ENCODE results near the gene EHD2.
"Not testable (repeated sequence)": the region's sequence is repeated elsewhere in the genome, so short reads cannot be mapped to it uniquely, and the experiment has no call there.

EHD2 gene

DNA sequence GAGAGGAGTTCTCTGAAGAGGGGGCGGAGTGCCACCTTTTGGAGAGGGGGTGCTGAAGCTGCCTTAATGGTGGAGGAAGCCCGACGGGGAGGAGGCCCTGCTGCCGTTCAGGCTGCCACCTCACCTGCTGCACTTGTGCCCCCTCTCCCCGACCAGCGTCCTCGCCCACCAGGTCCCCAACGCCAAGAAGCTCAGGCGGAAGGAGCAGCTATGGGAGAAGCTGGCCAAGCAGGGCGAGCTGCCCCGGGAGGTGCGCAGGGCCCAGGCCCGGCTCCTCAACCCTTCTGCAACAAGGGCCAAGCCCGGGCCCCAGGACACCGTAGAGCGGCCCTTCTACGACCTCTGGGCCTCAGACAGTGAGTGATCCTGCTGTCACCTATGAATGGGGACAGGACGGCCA is 37.5 kb downstream of the EHD2 start:
- DNase-seq (ENCODE audit: low spot score): no peak

DNA sequence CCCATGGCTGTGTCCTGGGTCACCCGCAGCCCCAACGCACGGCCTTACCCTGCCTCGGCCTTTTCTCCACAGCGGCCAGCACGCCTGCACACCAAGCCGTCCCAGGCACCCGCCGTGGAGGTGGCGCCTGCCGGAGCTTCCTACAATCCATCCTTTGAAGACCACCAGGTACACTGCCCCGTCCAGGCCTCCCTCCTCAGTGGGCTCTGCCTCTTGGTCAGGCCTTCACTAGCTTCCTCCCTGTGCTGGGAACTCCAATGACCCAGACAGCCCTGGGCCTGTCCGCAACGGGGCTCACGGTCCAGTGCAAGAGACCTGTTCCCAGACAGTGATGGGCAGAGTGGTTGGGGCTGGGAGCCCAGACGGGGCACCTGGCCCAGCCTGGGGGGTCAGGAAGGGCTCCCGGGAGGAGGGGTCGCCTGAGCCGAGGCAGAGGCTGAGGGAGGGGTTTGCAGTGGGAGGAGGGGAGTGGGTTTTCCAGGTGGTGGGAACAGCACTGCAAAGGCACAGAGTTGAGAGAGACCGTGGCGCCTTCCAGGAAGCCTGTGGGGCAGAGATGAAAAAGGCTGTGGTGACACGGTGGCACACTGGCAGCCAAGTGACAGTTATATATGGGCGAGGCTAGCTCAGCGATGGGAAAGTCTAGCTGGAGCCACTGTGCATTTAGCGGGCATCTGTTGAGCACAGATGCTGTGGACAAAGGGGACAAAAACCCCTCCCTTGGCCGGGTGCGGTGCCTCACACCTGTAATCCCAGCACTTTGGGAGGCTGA is 39.4 kb downstream of the EHD2 start:
- DNase-seq (ENCODE audit: low spot score): no peak

DNA sequence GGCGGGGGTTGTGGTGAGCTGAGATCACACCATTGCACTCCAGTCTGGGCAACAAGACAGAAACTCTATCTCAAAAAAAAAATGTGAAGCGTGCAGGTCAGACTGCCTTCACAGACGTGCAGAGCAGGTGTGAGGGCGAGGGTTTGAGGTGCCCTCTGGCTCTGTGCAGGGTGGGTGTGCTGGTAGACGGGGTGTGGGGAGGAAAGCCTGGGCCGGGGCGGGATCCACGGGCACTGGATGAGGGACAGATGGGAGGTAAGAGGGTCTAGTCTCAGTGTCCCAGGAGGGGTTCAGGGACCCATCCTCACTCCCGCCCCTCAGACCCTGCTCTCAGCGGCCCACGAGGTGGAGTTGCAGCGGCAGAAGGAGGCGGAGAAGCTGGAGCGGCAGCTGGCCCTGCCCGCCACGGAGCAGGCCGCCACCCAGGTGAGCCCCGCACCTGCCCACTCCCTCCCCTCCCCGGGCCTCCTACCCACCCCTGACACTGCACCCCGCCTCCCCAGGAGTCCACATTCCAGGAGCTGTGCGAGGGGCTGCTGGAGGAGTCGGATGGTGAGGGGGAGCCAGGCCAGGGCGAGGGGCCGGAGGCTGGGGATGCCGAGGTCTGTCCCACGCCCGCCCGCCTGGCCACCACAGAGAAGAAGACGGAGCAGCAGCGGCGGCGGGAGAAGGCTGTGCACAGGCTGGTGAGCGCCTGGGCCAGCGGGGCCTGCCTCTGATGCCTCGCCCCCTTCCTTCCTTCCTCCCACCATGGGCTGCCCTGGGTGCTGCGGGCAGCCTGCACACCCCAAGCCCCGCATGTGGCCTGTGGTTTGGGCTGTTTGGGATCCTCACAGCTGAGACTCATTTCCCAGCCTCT is 41.2 kb downstream of the EHD2 start:
- no peak for DNase-seq (ENCODE audit: low spot score)

DNA sequence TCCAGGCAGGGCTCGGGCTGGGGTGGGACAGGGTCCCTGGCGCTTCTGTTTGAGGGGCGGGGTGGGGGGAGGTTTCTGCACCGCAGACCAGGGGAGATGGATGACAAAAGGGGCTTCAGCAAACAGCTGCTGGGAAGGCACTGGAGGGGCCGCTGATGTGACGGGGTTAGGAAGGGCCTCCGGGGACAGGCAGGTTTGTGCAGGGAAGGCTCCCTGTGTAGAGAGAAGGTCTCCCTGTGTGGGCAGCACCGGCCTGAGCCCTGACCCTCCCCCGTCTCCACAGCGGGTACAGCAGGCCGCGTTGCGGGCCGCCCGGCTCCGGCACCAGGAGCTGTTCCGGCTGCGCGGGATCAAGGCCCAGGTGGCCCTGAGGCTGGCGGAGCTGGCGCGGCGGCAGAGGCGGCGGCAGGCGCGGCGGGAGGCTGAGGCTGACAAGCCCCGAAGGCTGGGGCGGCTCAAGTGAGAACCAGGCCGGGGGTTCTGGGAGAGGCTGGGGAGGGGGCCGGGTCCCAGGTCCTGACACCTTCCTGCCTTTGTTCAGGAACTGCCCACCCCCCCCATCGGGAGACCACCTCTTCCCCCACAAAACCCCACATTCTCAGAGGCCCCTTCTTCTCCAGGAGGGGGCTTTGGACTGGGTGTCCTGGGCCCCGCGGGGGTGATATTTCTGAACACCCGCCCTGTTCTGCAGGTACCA is 42.0 kb downstream of the EHD2 start:
- DNase-seq (ENCODE audit: low spot score): no peak

DNA sequence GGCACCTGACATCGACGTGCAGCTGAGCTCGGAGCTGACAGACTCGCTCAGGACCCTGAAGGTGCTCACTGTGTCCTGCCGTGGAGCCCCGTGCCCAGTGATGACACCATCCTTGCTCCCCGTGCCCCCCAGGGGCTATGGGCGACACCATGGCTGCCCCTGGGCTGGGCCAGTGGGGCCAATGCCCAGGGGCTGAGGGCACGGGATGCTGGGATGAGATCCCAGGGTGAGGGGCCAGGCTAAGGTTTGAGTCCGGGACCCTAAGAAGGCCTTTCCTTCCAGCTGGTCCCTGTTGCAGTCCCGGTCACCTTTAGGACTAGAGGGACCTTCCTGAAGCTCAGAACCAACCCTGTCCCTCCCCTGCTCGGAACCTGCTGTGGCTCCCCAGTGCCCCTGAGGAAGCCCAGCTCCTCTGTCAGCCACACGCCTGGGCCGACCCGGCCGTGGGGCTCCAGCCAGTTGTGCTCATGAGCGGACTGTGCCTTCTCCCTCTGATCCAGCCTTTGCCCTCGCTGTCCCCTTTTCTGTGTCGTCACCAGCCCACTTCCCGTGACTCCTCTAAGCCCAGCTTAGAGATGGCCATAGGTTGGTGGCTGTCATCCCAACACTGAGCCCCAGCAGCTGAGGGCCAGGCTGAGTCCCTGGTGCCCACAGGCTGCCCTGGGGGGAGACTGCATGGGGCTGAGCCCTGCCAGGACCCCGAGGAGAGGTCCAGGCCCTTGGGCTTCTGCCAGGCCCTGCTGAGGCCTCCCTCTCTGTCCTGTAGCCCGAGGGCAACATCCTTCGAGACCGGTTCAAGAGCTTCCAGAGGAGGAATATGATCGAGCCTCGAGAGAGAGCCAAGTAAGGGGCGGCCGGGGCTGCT is 42.8 kb downstream of the EHD2 start:
- DNase-seq (ENCODE audit: low spot score): no peak

DNA sequence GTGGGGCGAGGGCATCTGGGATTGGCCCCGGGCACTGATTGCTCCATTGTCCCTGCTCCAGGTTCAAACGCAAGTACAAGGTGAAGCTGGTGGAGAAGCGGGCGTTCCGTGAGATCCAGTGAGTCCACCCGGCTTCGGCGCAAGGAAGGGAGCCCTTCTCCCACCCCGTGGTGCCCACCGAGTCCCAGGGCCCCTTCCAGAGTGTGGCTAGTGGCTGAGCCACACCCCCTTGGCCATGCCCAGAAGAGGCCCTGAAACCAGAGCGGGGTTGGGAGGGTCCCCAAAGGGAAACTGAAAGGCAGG is 43.4 kb downstream of the EHD2 start:
- no peak for DNase-seq (ENCODE audit: low spot score)

DNA sequence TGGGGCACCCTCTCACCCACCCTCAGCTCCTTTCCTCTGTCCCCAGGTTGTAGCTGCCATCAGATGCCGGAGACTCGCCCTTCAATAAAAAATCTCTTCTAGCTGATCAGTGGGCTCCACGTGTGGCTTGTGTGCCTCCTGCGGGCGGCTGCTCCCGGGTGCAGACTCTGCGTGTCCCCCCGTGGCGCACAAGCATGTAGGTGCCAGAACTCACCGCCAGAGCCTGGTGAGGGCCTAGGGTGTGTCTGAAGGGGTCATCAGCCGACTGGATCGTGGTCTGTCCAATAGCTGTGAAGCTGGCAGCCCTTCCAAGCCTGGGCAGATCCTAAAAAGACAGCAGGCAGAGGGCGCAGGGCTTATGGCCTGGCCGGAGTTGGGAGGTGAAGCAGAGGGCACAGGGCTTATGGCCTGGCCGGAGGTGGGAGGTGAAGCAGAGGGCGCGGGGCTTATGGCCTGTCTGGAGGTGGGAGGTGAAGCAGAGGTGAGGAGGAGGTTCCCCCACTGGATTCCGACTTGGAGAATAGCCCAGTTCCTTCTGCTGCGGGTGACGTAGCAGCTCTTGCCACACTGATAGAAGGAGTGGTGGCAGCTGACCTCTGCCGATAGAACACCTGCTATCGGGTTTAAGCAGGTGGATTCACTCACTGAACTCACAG is 43.9 kb downstream of the EHD2 start:
- DNase-seq (ENCODE audit: low spot score): no peak

DNA sequence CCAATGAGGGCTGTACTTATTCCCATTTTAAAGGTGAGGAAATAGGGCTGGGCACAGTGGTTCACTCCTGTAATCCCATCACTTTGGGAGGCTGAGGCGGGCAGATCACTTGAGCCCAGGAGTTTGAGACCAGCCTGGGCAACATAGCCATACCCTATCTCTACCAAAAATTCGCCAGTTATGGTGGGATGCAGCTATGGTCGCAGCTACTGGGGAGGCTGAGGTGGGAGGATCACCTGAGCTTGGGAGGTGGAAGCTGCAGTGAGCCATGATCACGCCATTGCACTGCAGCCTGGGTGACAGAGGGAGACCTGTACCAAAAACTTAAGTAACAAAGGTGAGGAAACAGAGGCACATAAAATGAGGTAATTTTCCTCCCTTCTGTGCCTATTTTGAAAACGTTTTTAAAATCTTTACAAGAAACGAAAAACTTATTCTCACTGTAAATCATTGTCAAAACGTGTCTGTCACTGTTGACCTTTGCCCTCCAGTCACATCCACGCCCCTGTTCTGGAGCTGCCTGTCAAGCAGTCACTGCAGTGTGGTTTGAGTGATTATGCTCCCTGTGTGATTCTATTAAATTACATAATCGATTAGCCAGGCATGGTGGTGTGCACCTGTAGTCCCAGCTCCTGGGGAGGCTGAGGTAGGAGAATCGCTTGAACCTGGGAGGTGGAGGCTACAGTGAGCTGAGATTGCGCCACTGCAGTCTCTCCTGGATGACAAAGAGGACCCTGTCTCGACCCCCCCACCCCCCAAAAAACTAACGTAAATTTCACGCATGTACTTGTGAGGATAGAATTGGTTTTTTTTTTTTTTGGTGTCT is 44.6 kb downstream of the EHD2 start:
- DNase-seq (ENCODE audit: low spot score): no peak

DNA sequence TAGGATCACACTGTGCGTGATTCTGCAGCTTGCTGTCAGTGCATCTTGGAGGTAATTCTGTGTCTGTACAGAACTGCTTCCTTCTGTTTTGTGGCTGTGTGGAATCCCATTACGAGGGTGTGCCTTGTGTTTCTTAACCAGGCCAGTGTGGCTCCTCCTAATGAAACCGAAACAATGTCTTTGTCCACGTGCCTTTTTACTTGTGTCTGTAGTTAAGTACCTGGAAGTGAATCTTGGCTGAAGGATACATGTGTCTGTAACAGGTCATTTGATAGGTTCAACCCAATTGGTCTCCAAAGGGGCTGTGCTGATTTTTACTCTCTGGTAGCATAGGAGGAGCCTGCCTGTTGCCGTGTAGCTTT is 45.2 kb downstream of the EHD2 start:
- no peak for DNase-seq (ENCODE audit: low spot score)

DNA sequence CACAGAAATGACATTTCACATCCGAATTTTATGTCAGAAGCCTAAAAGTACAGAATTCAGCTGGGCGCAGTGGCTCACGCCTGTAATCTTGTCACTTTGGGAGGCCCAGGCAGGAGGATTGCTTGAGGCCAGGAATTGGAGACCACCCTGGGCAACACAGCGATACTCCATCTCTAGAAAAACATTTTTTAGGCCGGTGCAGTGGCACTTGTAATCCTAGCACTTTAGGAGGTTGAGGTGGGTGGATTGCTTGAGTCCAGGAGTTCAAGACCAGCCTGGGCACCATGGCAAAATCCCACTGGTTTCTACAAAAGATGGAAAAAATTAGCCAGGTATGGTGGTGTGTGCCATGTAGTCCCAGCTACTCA is 47.4 kb downstream of the EHD2 start:
- DNase-seq (ENCODE audit: low spot score): no peak

DNA sequence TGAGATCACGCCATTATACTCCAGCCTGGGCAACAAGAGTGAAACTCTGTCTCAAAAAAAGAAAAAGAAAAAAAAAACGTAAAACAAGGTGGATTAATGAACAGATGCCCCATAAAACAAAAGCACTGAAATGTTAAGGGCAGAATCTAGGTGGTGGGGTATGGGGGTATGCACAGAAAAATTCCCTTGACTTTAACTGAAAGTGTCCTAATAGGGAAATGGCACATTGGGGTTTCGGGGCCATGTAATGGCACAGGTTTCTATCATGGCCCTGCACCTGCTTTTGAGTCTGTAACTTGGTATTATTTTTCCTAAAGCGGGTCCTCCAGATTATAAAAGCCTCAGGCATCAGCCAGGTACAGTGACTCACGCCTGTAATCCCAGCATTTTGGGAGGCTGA is 48.3 kb downstream of the EHD2 start:
- DNase-seq (ENCODE audit: low spot score): no peak

DNA sequence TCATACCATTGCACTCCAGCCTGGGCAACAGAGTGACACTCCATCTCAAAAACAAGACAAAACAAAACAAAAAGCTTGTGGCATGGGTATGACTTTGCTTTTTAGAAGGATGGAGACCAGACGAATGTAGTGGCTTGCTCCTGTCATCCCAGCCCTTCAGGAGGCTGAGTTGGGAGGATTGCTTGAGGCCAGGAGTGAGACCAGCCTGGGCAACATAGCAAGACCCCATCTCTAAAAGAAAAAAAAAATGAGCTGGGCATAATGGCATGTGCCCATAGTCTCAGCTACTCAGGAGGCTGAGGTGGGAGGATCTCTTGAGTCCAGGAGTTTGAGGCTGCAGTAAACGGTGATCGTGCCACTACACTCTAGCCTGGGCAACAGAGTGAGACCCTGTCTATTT is 48.9 kb downstream of the EHD2 start:
- DNase-seq (ENCODE audit: low spot score): no peak

DNA sequence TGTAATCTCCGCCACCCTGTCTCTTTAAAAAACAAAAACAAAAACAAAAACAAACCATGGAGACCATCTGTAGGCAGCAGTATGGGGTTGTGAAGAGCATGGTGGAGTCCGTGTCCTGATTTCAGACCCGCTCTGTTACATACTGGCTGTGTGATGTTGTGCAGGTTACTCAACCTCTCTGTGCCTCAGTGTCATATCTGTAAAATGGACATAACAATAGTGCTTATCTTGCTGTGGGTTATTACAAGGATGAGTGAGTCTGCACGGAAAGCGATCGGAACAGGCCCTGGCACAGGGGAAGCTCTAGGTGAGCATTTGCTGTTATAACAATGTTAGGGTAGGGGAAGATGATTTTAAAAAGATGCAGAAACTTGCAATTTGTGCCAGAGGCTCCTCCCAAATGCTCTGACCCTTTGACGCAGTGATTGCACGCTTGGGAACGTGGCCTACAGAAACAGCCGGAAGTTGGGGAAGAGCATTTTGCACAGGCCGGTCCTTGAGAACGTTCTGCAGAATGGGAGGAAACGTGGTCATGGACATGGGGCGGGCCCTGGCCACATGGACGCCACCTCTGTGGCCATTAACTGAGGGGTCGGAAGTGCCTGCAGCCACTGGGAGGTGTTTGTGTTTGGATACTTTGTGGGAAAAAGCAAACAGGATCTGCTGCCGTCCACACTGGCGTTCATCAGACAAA is 49.5 kb downstream of the EHD2 start:
- peak; percentile 79 for DNase-seq (ENCODE audit: low spot score)

DNA sequence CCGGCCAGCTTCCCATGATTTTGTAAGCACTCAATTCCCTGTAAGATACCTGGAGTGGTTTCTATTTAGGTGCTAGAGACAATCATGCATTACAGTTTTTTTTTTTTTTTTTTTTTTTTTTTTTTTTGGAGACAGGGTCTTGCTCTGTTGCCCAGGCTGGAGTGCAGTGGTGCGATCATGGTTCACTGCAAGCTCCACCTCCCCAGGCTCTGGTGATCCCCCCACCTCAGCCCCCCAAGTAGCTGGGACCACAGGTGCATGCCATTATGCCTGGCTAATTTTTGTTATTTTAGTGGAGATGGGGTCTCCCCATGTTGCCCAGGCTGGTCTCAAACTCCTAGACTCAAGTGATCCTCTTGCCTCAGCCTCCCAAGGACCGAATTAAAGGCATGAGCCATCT is 51.5 kb downstream of the EHD2 start:
- not testable (repeated sequence) for DNase-seq (ENCODE audit: low spot score)

DNA sequence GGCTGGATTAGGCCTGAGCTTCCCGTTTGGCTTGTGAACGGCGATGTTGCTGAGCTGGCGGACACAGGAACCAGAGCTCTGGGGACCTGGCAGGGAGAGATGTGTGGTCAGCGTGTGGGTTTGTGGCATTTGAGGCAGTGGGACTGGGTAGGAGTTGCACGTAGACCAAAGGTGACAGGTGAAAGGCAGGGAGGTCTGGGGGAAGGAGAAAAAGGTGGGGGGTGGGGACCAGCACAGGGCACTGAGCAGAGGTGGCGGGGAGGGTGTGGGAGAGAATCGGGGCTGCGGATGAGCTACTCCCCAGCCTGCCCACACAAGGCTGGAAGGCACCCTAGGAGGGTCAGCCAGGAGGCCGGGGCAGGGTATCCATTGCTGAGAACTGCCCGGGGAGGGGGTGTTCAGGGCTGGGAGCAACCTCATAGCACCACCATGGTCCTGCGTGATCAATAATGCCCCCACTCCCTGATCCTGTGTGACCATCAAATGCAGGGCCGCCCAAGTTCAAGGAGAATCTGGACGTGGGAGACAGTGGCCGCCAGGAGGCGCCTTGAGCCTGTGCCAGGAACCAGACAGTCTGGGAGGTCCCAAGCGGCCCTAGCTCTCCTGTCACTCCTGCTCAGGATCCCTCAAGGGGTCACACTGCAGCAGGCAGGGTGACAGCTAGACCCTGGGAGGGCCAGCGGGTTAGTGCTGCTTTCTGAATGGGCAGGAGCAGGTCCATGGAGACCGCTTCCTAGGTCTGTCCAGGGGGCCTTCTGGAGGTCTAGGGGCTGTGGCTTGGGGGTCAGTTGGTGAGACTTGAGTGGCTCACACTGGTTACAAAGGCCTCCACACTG is 52.5 kb downstream of the EHD2 start:
- peak; percentile 64 for DNase-seq (ENCODE audit: low spot score)

DNA sequence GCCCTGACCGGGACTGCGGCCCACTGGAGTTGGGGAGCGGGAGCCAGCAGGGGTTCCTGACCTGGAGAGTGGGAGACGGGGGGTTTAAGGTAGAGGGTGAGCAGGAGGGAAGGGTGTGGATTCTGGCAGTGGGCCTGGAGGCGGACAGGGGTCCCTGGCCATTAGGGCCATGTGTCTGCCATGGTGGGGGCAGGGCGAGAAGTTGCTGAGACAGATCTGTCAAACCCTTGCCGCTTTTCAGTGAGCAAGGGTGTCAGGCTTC is 53.1 kb downstream of the EHD2 start:
- DNase-seq (ENCODE audit: low spot score): no peak

DNA sequence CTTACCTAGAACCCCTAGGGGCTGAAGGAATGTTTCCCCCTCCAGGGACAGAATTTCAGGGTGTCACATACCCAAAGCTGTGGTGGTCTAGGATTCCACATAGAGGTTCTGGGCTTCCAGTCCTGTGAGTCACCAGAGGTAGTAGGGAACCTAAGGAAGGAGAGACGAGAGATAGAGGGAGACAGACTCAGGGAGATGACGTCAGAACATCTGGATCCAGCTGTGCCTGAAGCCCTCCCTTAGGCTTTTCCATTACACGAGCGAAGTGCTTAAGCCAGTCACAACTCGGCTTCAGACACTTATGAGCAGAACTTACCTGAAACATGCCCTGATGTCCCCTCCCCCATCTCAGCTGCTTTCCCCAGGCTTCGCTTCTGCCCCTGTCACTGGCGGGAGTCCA is 53.4 kb downstream of the EHD2 start:
- DNase-seq (ENCODE audit: low spot score): no peak

DNA sequence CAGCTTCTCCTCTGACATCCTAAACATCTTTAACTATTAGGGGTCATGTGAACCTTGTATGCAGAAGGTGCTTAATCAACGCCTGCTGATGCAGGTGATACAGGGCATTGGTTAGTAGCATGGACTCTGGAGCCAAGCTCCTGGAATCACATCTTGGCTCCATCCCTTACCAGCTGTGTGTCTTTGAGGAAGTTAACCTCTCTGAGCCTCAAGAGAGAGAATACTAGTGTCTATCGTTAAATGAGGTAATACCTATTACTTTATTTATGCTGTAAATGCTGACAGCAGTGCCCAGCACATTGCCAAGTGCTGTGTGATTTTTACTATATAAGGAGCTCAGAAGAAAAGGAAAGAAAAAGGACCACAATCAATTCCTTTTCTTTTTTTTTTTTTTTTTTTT is 54.1 kb downstream of the EHD2 start:
- no peak for DNase-seq (ENCODE audit: low spot score)

DNA sequence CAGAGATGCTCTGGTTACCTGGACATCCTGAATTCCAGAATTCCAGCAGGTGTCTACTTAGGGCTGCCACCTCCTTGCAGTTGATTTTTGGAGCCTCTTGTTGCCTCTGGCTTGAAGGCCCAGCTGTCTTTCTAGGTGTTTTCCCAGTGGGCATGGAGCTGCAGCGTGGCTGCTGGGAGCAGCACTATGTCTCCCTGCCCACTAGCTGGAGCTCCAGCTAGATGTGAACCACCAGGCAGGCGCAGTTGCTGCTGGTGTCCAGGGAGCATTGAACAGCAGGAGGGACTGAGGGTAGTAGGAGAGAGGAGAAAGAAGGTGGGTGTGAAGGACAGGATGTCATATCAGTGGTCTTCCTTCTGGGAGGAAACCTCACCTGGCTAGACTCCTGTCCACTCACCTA is 55.4 kb downstream of the EHD2 start:
- DNase-seq (ENCODE audit: low spot score): no peak

DNA sequence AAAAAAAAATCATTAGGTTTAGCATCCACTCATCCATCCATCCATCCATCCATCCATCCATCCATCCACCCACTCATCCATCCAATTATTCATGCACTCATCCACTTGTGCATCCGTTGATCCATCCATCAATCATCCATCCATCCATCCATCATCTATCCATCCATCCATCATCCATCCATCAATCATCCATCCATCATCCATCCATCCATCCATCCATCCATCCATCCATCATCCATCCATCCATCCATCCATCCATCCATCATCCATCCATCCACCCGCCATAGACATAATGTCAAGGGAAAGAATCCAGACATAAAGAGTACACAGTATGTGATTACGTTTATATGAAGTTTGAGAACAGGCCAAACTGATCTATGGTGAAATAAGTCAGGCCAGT is 56.3 kb downstream of the EHD2 start:
- no peak for DNase-seq (ENCODE audit: low spot score)
